T-helper 1 cell treated with Interleukin-12 subunit alpha and Interleukin-12 subunit beta and Interleukin-4 antibody, amounts not matched to agents 30 ng/mL and 1 ng/mL, for 36 hours (primary cell): ENCODE data around the gene CLIC6. TPM values are rescaled to one million over a fixed set of nuclear protein-coding genes. Genes with fewer than 3 reads are reported as not detected.

ENCODE experiments used
- intact Hi-C: fragments of 100-400 bp; cut with micrococcal nuclease; formaldehyde crosslinking; loops from one replicate; pipeline ENCODE4 v1.15.1; 2024
- total RNA-seq: library from RNA; stranded (reverse); gene quantifications from 2 replicates; pipeline ENCODE4 v1.2.3, GENCODE V29; 2022

The CLIC6 gene
- 0.05 TPM in 1 of 2 replicates, not detected in the other for total RNA-seq

- intact Hi-C loops, result no loop called here
These were observed at the start of gene CLIC6 for GRCh38 chr21:34668803-34669148. CLIC6 (plus strand) TSS chr21:34668994; CDS start chr21:34669389, 395 bp downstream.

GRCh38 chr21:34619841-34620665, 48.7 kb upstream of the CLIC6 start:
- intact Hi-C loops, result loop anchor here (5.0 to 10.0 kb wide), 4 partner anchors 55 to 543 kb away; no protein-coding TSS in a partner anchor

GRCh38 chr21:34621434-34622350, 47.1 kb upstream of the CLIC6 start:
- intact Hi-C loops, result no loop called here

GRCh38 chr21:34623516-34623915, 45.3 kb upstream of the CLIC6 start:
- intact Hi-C loops, result no loop called here

- intact Hi-C loops, result no loop called here
These were observed 43.7 kb upstream of the CLIC6 start for GRCh38 chr21:34625030-34625593.

GRCh38 chr21:34626131-34626530, 42.7 kb upstream of the CLIC6 start:
- intact Hi-C loops, result no loop called here

- intact Hi-C loops, result loop anchor here (1.0 kb wide), 4 partner anchors 15 to 268 kb away; partner anchors contain the start of gene RCAN1
These were observed 38.2 kb upstream of the CLIC6 start for GRCh38 chr21:34630536-34631143.

- intact Hi-C loops, result no loop called here
These were observed 36.3 kb upstream of the CLIC6 start for GRCh38 chr21:34632498-34632897.

- intact Hi-C loops, result no loop called here
These were observed 33.5 kb upstream of the CLIC6 start for GRCh38 chr21:34635307-34635706.

- intact Hi-C loops, result no loop called here
These were observed 31.8 kb upstream of the CLIC6 start for GRCh38 chr21:34636961-34637360.

GRCh38 chr21:34639250-34639649, 29.5 kb upstream of the CLIC6 start:
- intact Hi-C loops, result no loop called here

GRCh38 chr21:34639882-34640788, 28.7 kb upstream of the CLIC6 start:
- intact Hi-C loops, result loop anchor here (1.0 to 5.0 kb wide), 4 partner anchors 25 to 725 kb away; partner anchors contain the start of genes ATP5PO and RCAN1

- intact Hi-C loops, result loop anchor here (1.0 to 5.0 kb wide), 4 partner anchors 26 to 726 kb away; partner anchors contain the start of genes ATP5PO and RCAN1
These were observed 27.9 kb upstream of the CLIC6 start for GRCh38 chr21:34640858-34641257.

- intact Hi-C loops, result loop anchor here (5.0 kb wide), 1 partner anchor 45 kb away; no protein-coding TSS in a partner anchor
These were observed 26.4 kb upstream of the CLIC6 start for GRCh38 chr21:34642211-34643075.

GRCh38 chr21:34644825-34645224, 24.0 kb upstream of the CLIC6 start:
- intact Hi-C loops, result loop anchor here (5.0 kb wide), 1 partner anchor 42 kb away; no protein-coding TSS in a partner anchor

- intact Hi-C loops, result no loop called here
These were observed 21.2 kb upstream of the CLIC6 start for GRCh38 chr21:34647555-34647954.

- intact Hi-C loops, result no loop called here
These were observed 20.0 kb upstream of the CLIC6 start for GRCh38 chr21:34648739-34649297.

- intact Hi-C loops, result no loop called here
These were observed 19.4 kb upstream of the CLIC6 start for GRCh38 chr21:34649400-34649799.
